IPS DF 6.9 (cell line): ENCODE measurements around the gene MYMK.

Experiments used
- DNase-seq: peaks from one replicate; pipeline ENCODE4 v3.0.0-alpha.2; 2013; ENCODE audit warnings: low read depth, low spot score
- H3K27ac ChIP-seq: one replicate; pipeline ENCODE4 v1.5.1; 2013; ENCODE audit warnings: low read length, control low read depth
- H3K27me3 ChIP-seq: 2 replicates; pipeline ENCODE4 v1.6.1; 2013; ENCODE audit warnings: mild to moderate bottlenecking, low read length; ENCODE audit not compliant: control insufficient read depth, insufficient read depth
- H3K36me3 ChIP-seq: 2 replicates; pipeline ENCODE4 v1.6.1; 2013; ENCODE audit warnings: low read length; ENCODE audit not compliant: control insufficient read depth, insufficient read depth
- H3K4me1 ChIP-seq: 2 replicates; pipeline ENCODE4 v1.6.1; 2013; ENCODE audit warnings: low read length; ENCODE audit not compliant: control insufficient read depth, insufficient read depth
- H3K4me3 ChIP-seq: 2 replicates; pipeline ENCODE4 v1.5.1; 2013; ENCODE audit warnings: mild to moderate bottlenecking, low read length
- H3K9me3 ChIP-seq: 2 replicates; pipeline ENCODE4 v1.6.1; 2013; ENCODE audit warnings: low read length, inconsistent platforms; ENCODE audit not compliant: control insufficient read depth, insufficient read depth
- WGBS: extraction: QIAGEN DNeasy Blood & Tissue Kit; methylation state at CpG from one replicate; pipeline ENCODE4 v1.1.7; 2013; ENCODE audit warnings: mixed read lengths, missing lambda C conversion rate; ENCODE audit not compliant: insufficient read length, insufficient coverage; 5-methylcytosine and 5-hydroxymethylcytosine counted together

MYMK gene

DNA sequence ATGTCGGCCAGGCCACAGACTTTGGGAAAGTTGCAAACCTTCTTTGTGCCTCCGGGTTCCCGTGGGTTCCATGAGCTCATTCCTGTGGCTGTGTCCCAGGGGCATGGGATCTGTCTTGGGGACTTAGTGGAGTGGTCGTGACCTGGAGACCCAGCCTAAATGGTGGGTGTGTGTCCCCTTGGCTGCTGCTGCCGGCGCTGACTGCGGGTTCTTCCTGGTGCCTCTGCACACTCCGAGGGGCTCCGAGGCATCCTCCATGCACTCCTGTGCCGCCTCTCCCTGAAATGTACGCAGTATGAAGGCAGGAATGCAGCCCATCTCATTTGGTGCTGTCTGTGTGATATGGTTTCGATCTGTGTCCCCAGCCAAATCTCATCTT lies 24.9 kb downstream of the MYMK start:
- Histone ChIP-seq H3K4me1 (no peaks in the 10 kb centered on the region), H3K36me3 (no peaks in the 10 kb centered on the region), H3K9me3 (no peaks in the 10 kb centered on the region), H3K27ac (no peak overlapping the region), H3K27me3 (no peaks in the 10 kb centered on the region), H3K4me3 (no peak overlapping the region)
- WGBS: no CpG with 5 or more reads among the region's 12 CpGs
- DNase-seq: no peak

DNA sequence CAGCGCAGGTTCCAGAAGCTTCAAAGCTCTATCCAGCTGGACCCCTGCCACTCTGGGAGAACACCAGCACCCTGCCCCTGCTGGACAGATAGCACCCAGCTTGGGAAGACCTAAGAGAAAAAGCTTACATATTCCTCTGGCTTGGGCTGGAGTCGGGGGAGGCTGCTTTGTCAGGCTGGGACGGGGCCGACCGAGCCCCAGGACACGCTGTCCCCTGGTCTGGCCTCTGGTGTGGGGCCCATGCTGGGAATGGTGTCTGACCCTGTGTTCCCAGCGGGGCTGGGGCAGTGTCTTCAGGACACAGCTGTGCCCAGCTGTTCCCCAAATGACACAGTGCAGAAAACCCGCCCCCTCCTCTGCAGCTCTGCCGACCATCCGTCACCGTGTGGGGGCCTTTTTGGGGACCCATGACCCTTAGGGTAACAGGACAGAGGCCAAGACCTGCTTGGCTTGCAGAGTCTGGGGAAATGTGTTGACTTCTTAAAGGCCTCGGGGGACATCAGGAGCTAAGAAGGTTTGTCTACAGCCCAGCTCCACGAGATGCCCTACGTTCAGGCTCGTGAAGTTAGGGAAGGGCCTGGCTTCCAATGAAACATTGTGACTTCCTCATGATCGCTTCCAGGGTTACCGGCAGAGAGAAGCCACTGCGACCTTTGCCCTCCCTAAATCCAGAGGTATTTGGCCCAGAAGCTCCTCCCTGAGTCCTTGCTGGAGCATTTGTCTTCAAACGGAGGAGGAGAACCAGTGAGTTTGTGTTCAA lies 25.4 kb downstream of the MYMK start:
- no CpG with 5 or more reads among the region's 19 CpGs for WGBS

DNA sequence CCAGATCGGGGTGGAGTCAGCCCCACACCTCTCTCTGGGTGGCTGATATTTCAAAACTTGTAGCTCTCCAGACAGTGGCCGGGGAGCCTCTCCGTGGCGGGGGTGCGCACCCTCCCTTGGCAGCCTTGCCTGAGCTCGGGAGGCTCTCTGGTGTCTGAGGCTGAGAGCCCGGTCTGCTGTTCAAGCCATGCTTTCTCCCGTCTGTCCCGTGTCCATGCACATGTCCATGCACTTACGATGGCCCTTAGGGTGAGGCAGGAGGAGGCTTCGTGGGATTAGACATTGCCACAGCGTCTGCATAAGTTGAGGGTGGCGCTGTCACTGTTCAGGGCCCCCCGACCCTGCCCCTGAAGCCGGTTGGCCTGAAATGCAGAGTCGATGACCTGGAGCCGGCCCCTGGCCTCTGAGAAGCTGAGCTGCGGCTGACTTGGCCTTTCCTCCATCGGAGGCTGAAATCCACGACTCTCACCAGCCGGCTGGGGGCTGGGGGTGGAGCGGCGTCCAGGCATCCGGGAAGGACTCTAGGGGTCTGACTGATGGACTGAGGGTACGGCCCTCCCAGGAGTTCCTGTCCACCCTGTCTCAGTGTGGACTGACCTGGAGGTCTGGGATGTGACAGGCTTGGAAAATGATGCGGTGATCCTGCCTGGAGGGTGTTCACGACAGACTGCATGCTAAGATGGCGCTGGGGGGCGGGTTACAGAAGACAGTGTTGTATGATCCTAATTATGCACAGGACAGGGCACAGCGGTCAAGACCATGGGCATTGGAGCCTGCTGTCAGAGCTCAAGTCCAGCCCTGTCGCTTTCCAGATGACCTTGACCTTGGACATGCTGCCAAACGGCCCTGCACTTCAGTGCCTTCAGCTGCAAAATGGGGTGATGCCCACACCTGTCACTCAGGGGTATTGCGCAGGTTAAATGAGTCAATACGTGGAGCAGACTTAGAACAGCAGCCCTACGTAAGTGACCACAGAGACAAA lies 27.6 kb downstream of the MYMK start:
- Histone ChIP-seq H3K36me3 (no peaks in the 10 kb centered on the region), H3K9me3 (no peaks in the 10 kb centered on the region), H3K27me3 (no peaks in the 10 kb centered on the region), H3K4me3 (no peak overlapping the region), H3K4me1 (no peaks in the 10 kb centered on the region; the same call in 1 of the 2 replicates), H3K27ac (no peak overlapping the region)
- DNase-seq: no peak
- WGBS: no CpG with 5 or more reads among the region's 35 CpGs

More for the DNA sequence above, 25.4 kb downstream of the MYMK start:
- Histone ChIP-seq H3K4me1 (no peaks in the 10 kb centered on the region), H3K27me3 (no peaks in the 10 kb centered on the region), H3K4me3 (no peak overlapping the region), H3K36me3 (no peaks in the 10 kb centered on the region), H3K9me3 (no peaks in the 10 kb centered on the region), H3K27ac (no peak overlapping the region)
- no peak for DNase-seq

DNA sequence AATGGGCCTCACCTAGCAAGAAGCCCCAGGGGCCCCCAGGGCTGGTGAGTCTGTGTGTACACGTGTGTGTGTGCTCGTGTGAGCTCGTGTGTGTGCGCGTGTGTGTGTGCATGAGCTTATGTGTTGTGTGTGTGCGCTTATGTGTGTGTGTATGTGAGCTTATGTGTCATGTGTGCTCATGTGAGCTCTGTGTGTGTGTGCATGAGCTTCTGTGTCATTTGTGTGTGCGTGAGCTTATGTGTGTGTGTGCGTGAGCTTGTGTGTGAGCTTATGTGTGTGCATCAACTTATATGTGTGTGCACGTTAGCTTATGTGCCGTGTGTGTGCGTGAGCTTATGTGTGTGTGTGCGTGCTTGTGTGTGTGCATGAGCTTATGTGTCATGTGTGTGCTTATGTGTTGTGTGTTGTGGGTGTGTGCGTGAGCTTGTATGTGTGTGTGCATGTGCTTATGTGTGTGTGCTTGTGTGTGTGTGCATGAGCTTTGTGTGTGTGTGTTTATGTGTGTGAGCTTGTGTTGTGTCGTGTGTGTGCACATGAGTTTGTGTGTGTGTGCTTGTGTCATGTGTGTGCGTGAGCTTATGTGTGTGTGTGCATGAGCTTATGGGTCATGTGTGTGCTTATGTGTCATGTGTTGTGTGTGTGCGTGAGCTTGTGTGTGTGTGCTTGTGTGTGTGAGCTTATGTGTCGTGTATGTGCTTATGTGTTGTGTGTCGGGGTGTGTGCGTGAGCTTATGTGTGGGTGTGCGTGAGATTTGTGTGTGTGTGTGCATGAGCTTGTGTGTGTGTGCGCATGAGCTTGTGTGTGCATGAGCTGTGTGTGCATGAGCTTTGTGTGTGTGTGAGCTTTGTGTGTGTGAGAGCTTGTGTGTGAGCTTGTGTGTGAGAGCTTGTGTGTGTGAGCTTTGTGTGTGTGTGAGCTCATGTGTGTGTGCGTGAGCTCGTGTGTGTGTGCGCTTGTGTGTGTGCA lies 29.1 kb downstream of the MYMK start:
- no peaks in the 10 kb centered on the region; the same call in 1 of the 2 replicates for H3K4me1 ChIP-seq
- H3K27me3 ChIP-seq: no peaks in the 10 kb centered on the region
- WGBS: 100% methylated on average over 3 of the region's 24 CpGs
- no peak overlapping the region for H3K4me3 ChIP-seq
- no peak for DNase-seq
- H3K36me3 ChIP-seq: no peaks in the 10 kb centered on the region; the same call in 1 of the 2 replicates
- H3K27ac ChIP-seq: no peak overlapping the region
- H3K9me3 ChIP-seq: no peaks in the 10 kb centered on the region

DNA sequence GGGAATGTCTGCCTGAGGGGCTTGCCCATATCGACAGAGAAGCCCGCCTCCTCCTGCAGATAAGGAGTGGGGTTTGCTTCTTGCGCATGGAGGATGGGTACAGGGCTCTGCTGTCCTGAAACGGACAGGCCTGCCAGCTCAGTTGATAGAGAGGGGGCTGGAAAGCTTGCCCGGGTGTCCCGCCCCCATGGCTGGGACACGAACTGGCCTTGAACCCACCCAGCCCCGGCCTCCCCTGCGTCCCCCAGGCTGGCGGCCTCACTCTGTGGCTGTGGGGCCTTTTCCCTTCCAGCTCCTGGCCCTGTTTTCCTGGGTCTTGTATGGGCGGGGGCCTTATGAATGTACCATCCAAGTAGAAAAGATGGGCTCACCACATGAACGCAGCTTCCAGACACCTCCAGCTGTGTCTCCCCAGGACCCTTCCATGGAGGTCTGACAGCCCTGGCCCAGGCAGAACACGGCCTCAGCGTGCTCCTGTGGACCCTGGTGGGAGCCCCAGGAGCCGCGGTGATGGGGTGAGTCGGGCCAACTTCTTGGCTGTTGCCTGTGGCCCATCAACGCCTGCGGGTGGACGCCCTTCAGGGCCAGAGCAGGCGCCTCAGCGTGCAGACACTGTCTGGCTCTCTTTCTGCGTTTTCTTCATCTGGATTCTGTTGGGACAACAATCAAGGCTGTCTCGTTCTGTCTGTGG lies 30.0 kb downstream of the MYMK start:
- Histone ChIP-seq H3K4me1 (no peaks in the 10 kb centered on the region; the same call in 1 of the 2 replicates), H3K4me3 (no peak overlapping the region), H3K9me3 (no peaks in the 10 kb centered on the region), H3K27me3 (no peaks in the 10 kb centered on the region), H3K36me3 (no peaks in the 10 kb centered on the region; the same call in 1 of the 2 replicates), H3K27ac (no peak overlapping the region)
- no CpG with 5 or more reads among the region's 24 CpGs for WGBS
- no peak for DNase-seq

DNA sequence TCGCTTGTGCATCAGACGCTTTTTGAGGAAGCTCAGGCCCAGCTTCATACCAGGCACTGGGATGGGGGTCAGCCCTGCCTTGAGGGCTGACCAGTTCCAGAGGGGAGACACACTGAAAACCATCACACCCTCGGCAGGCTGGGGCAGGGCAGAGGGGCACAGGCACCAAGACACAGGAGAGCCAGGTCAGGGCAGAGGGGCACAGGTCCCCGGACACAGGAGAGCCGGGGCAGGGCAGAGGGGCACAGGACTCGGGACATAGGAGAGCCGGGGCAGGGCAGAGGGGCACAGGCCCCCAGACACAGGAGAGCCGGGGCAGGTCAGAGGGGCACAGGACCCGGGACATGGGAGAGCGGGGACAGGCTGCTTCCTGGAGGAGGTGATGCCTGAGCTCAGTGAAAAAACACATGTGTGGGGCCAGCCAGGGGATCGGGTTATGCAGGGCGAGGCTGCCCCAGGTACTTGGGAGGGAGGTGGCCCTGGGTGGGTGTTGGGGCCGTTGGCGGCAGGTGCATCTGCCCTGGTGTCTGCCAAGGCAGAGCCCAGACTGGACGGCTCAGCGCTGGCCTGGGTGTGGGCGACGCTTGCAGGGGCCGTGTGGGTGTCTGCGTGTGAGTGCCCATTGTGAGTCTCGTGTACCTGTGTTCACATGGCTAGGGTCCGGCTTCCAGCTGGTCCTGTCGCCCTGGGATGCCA lies 30.8 kb downstream of the MYMK start:
- Histone ChIP-seq H3K27me3 (no peaks in the 10 kb centered on the region), H3K4me1 (no peaks in the 10 kb centered on the region; the same call in 1 of the 2 replicates), H3K4me3 (no peak overlapping the region), H3K36me3 (no peaks in the 10 kb centered on the region; the same call in 1 of the 2 replicates), H3K9me3 (no peaks in the 10 kb centered on the region), H3K27ac (no peak overlapping the region)
- WGBS: no CpG with 5 or more reads among the region's 23 CpGs
- DNase-seq: no peak

DNA sequence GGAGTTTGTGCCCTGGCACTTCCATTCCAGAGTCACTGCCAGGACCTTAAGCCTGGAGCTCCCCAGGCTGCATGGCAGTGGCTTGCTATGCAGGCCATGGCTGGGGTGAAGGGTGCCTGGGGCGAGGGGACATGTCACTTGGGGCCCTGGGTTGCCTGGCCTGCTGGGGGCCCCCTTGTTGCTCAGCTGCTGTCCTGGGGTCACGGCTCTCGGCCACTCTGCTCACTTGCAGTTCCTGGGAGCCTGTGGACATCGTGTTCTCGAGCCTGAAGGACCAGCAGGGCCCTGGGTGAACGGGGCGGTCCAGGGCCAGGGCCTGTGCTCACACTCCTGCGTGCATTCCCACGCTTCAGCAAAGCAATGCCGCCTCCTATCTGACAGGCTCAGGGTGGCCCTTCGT lies 31.3 kb downstream of the MYMK start:
- no peak overlapping the region for H3K27ac ChIP-seq
- H3K36me3 ChIP-seq: no peaks in the 10 kb centered on the region; the same call in 1 of the 2 replicates
- no peak overlapping the region for H3K4me3 ChIP-seq
- H3K27me3 ChIP-seq: no peaks in the 10 kb centered on the region
- no peaks in the 10 kb centered on the region for H3K9me3 ChIP-seq
- no peaks in the 10 kb centered on the region; the same call in 1 of the 2 replicates for H3K4me1 ChIP-seq
- no peak for DNase-seq
- no CpG with 5 or more reads among the region's 11 CpGs for WGBS

DNA sequence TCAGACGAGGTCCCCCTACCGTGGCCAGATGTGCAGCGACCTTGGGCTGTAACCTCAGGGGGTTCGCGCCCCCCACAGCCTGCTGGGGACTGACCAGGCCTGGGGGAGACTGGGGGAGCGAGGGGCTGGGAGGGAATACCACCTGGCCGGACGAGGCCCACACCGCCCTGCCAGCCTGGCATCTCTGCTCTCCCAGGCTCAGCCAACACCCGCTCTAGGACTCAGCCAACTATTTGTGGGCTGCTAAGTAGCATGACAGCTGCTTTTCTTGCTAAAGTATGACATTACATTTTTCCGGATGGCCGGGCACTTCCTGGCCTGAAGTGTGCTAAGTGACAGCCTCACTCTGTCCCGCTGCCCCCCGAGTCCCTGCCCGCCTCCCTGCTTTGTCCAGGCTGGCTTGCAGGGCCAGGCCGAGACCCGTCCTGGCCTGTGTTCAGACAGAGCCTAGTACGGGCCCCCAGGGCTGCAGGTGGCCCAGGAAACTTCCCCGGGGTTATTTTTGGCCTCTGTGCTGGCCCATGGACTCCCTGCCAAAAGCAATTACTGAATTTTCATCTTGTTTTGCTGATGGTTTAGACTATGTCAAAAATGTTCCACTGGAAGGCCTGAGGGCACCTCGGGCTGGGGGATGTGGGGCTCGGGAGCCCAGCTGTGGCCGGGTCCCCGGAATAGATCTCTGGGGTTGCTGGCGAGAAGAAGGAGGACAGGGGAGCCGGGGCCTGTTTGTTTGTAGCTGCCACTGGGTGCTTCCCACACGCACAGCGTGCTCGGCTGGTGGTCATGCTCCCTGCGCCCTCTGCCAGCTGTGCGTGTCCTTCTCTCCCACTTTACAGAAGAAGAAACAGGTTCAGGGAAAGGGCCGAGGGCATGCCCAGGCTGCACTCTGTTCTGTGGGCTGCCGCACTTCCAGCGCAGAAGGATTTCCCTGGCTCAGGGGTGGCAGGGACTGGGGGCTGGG lies 32.4 kb downstream of the MYMK start:
- H3K4me1 ChIP-seq: no peaks in the 10 kb centered on the region; the same call in 1 of the 2 replicates
- H3K4me3 ChIP-seq: no peak overlapping the region
- H3K27me3 ChIP-seq: no peaks in the 10 kb centered on the region
- DNase-seq: no peak
- H3K9me3 ChIP-seq: no peaks in the 10 kb centered on the region
- WGBS: no CpG with 5 or more reads among the region's 33 CpGs
- no peak overlapping the region for H3K27ac ChIP-seq
- H3K36me3 ChIP-seq: no peaks in the 10 kb centered on the region; the same call in 1 of the 2 replicates
